Right cardiac atrium (tissue), 5 donors: ENCODE measurements around the gene PHACTR4. TPM values are rescaled to one million over a fixed set of nuclear protein-coding genes. Genes with fewer than 3 reads are reported as not detected.
"Not testable (repeated sequence)": the region's sequence is repeated elsewhere in the genome, so short reads cannot be mapped to it uniquely, and the experiment has no call there.

Experiments
- ATAC-seq, 2 donors: fragments of 200-7000 bp; cut with Tn5 transposase; one replicate each; pipeline versions ENCODE4 v1.8.0 to v1.9.1; 2020; ENCODE audit warnings: moderate library complexity in 2 of 2, mild to moderate bottlenecking in 1 of 2
- DNase-seq, 3 donors: peaks; one replicate each; pipeline ENCODE4 v3.0.0-alpha.2; 2020
- H3K27ac ChIP-seq: one replicate; pipeline ENCODE4 v1.5.1; 2013; ENCODE audit warnings: mild to moderate bottlenecking, low read length, control low read depth, moderate library complexity
- H3K27me3 ChIP-seq: one replicate; pipeline ENCODE4 v1.6.1; 2013; ENCODE audit not compliant: control insufficient read depth, insufficient read depth
- H3K4me1 ChIP-seq: one replicate; pipeline ENCODE4 v1.6.1; 2013; ENCODE audit warnings: low read length; ENCODE audit not compliant: control insufficient read depth, insufficient read depth
- H3K4me3 ChIP-seq: one replicate; pipeline ENCODE4 v1.5.1; 2013; ENCODE audit warnings: low read length, control low read depth
- H3K9me3 ChIP-seq: one replicate; pipeline ENCODE4 v1.6.1; 2013; ENCODE audit warnings: low read length; ENCODE audit not compliant: control insufficient read depth
- WGBS: extraction: QIAGEN DNeasy Blood & Tissue Kit; methylation state at CpG from one replicate; pipeline ENCODE4 v1.1.7; 2013; 5-methylcytosine and 5-hydroxymethylcytosine counted together
- intact Hi-C, 4 donors: fragments of 100-400 bp; cut with DNase I; formaldehyde crosslinking; loops; one replicate each; pipeline versions ENCODE4 v1.11.0 to v1.14.0; 2022 to 2023
- polyA plus RNA-seq: library from polyadenylated mRNA; stranded (reverse); fragments of 200-250 nt; gene quantifications from one replicate; pipeline ENCODE4 v1.2.3, GENCODE V29; 2013
- total RNA-seq, 4 donors: library from RNA; stranded (reverse); fragmentation: NEBNext Ultra II Directional; extraction: Animal tissue kit (Norgen Biotek cat#: 25700); gene quantifications; one replicate each; pipeline ENCODE4 v1.2.1, GENCODE V29; 2021
- donor health status: healthy with polysubstance abuse.
- donor health status: DM: no; HTN: yes; CAD: no.
- donor health status: DM: no; HTN: no; CAD: no.
- donor health status: DM: no; HTN: yes; CAD: no; lungs with severe emphysema.
- donor health status: DM: yes; HTN: yes; CAD: no.

PHACTR4 gene
- total and polyA plus RNA-seq, 5 donors = 15.9 to 27.4 (median 21.4) TPM

DNA sequence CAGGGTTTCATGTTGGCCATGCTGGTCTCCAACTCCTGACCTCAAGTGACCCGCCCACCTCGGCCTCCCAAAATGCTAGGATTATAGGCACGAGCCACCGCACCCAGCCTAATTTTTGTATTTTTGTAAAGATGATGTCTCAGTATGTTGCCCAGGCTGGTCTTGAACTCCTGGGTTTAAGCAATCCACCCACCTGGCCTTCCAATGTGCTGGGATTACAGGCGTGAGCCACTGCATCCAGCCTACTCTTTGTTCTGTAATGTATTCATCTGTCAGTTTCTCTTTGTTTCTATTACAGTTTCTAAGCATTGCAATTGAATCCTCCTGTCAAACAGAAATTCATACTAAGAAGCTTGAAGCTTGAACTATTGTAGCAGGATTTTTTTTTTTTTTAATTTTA is 81.5 kb downstream of the PHACTR4 start:
- Histone ChIP-seq H3K4me3 (no peak overlapping the region), H3K4me1 (peaks cover 2% of the 10 kb centered on the region), H3K27me3 (no peaks in the 10 kb centered on the region), H3K27ac (no peak overlapping the region), H3K9me3 (no peaks in the 10 kb centered on the region)
- intact Hi-C loops = no loop called here
- ATAC-seq (no peak), DNase-seq (no peak)
- 95% methylated on average over 5 of the region's 5 CpGs for WGBS

DNA sequence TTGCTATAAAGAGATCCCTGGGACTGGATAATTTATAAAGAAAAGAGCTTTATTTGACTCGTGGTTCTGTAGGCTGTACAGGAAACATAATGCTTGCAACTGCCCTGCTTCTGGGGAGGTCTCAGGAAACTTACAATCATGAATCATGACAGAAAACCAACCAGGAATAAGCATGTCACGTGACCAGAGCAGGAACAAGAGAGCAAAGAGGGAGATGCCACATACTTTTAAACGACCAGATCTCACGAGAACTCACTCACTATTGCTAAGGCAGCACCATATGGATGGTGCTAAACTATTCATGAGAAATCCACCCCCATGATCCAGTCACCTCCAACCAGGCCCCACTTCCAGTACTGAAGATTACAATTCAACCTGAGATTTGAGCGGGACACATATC is 86.5 kb downstream of the PHACTR4 start:
- Histone ChIP-seq H3K27ac (peak overlapping the region; percentile 75), H3K9me3 (no peaks in the 10 kb centered on the region), H3K4me1 (peaks cover 13% of the 10 kb centered on the region), H3K27me3 (no peaks in the 10 kb centered on the region), H3K4me3 (no peak overlapping the region)
- DNase-seq (no peak), ATAC-seq (peak in 1 of 2 donors; percentile 55)
- intact Hi-C loops = no loop called here
- 46% methylated on average over 5 of the region's 5 CpGs for WGBS

DNA sequence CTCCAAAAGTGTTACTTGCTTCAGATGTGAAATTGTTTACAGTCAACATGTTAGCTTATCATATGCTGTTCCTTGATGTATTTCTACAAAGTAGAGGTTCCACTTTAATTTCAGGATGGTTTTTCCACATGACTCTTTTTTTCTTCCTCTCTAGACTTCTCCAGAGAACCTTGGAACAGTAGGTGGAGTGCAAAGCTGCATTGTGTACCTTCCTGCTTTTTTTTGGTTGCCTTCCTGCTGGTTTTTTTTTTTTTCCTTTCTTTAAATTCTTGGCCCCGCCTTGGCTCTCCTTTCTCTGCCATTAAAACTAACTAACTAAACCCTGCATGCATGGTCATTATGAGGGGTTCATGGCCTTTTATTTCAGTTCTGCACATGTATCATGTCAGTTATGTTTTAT is 88.1 kb downstream of the PHACTR4 start:
- WGBS = 61% methylated on average over 1 of the region's 1 CpG
- H3K27me3 ChIP-seq = no peaks in the 10 kb centered on the region
- no peaks in the 10 kb centered on the region for H3K9me3 ChIP-seq
- intact Hi-C loops = no loop called here
- no peak overlapping the region for H3K27ac ChIP-seq
- ATAC-seq = peak in 1 of 2 donors; percentile 49
- H3K4me1 ChIP-seq = peaks cover 13% of the 10 kb centered on the region
- DNase-seq = no peak
- H3K4me3 ChIP-seq = no peak overlapping the region

DNA sequence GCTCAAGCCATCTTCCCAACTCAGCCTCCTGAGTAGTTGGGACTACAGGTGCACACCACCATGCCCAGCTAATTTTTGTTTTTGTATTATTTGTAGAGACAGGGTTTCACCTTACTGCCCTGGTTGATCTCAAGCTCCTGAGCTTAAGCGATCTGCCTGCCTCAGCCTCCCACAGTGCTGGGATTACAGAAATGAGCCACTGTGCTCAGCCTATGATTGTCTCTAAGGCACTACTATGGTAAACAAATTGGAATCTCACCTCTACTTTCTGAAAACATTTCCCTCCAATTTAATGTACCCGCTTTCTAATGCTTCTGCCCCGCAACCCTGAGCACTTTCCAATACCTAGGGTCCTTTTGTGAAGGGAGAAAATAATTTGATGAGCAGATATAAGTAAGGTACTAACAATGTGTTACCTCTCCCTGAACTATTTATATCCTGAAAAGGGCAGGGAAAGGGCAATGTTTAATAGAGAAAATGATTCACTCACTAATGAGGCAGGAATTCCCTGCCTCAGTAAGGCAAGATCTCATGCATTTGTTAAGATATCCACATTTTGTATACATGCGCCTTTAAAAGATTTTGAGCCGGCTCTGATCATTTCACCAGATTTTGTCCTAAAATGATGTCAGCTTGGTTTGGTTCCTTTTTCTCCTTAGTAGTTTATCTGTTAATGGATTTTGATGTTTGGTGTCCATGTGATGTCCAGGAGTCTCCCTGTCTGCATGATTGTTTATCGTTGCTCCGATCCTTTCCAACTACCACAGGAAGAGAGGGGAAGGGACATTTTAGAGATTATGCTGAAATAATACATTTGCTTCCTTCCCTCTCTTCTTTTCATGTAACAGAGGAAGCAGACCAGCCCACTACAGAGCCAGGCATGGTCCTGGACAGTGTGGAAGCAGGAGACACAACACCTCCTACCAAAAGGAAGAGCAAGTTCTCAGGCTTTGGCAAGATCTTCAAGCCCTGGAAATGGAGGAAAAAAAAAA is 89.0 kb downstream of the PHACTR4 start:
- H3K4me3 ChIP-seq = peak overlapping the region; percentile 2
- peak; percentile 71 to 74 for ATAC-seq
- H3K27ac ChIP-seq = peak overlapping the region; percentile 84
- intact Hi-C loops = no loop called here
- DNase-seq = no peak
- H3K9me3 ChIP-seq = no peaks in the 10 kb centered on the region
- peaks cover 13% of the 10 kb centered on the region for H3K4me1 ChIP-seq
- H3K27me3 ChIP-seq = no peaks in the 10 kb centered on the region
- 59% methylated on average over 7 of the region's 7 CpGs for WGBS

DNA sequence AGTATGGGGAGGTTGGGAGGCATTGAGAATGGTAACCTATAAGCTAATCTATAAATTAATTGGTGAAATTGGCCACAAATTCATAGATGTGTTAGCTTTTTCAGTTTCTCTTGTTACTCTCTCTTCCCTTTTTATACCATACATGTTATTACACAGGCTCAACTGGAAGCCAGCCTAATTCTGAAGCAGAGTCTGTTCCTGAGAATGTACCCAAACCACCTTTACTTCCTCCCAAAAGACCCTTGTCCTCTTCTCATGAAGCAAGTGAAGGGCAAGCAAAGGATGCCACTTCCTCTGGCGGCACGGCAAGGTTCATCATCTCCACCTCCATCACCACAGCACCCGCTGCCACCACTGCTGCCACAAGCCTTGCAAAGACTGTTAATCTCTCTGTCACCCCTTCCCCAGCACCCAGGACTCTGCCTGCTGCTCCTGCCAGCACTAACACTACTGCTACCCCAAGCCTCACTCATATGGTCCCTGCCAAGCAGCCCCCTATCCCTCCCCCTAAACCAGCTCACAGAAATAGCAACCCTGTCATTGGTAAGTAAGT is 96.8 kb downstream of the PHACTR4 start:
- H3K27me3 ChIP-seq = no peaks in the 10 kb centered on the region
- no peaks in the 10 kb centered on the region for H3K4me1 ChIP-seq
- DNase-seq (no peak), ATAC-seq (no peak)
- H3K9me3 ChIP-seq = no peaks in the 10 kb centered on the region
- intact Hi-C loops = loop anchor here in 1 of 4 donors (10.0 kb wide), 1 partner anchor 62 kb away; no protein-coding TSS in a partner anchor
- 95% methylated on average over 3 of the region's 3 CpGs for WGBS
- no peak overlapping the region for H3K4me3 ChIP-seq
- no peak overlapping the region for H3K27ac ChIP-seq

DNA sequence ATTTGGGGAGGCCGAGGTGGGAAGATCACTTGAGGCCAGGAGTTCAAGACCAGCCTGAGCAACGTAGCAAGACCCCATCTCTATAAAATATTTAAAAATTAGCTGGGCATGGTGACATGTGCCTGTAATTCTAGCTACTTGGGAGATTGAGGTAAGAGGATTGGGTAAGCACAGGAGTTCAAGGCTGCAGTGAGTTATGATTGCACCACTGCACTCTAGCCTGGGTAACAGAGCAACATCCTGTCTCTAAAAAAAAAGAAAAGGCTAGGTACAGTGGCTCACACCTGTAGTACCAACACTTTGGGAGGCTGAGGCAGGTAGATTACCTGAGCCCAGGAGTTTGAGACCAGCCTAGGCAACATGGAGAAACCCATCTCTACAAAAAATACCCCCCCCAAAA is 100.6 kb downstream of the PHACTR4 start:
- no peaks in the 10 kb centered on the region for H3K27me3 ChIP-seq
- ATAC-seq (no peak), DNase-seq (no peak)
- WGBS = 96% methylated on average over 2 of the region's 2 CpGs
- intact Hi-C loops = loop anchor here in 1 of 4 donors (10.0 kb wide), 1 partner anchor 65 kb away; no protein-coding TSS in a partner anchor
- no peaks in the 10 kb centered on the region for H3K9me3 ChIP-seq
- no peak overlapping the region for H3K4me3 ChIP-seq
- H3K4me1 ChIP-seq = no peaks in the 10 kb centered on the region
- H3K27ac ChIP-seq = no peak overlapping the region

DNA sequence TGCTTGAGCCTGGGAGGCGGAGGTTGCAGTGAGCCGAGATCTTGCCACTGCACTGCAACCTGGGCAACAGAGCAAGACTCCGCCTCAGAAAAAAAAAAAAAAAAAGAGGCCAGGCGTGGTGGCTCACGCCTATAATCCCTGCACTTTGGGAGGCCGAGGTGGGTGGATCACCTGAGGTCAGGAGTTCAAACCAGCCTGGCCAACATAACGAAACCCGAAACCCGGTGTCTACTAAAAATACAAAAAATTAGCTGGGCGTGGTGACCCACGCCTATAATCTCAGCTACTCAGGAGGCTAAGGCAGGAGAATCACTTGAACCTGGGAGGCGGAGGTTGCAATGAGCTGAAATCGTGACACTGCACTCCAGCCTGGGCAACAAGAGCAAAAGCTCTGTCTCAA is 110.0 kb downstream of the PHACTR4 start:
- not testable (repeated sequence) for DNase-seq, H3K9me3 ChIP-seq, H3K4me3 ChIP-seq, H3K4me1 ChIP-seq, H3K27me3 ChIP-seq, ATAC-seq, H3K27ac ChIP-seq
- intact Hi-C loops = loop anchor here in 1 of 4 donors (10.0 kb wide), 1 partner anchor 75 kb away; no protein-coding TSS in a partner anchor
- 93% methylated on average over 13 of the region's 13 CpGs for WGBS

DNA sequence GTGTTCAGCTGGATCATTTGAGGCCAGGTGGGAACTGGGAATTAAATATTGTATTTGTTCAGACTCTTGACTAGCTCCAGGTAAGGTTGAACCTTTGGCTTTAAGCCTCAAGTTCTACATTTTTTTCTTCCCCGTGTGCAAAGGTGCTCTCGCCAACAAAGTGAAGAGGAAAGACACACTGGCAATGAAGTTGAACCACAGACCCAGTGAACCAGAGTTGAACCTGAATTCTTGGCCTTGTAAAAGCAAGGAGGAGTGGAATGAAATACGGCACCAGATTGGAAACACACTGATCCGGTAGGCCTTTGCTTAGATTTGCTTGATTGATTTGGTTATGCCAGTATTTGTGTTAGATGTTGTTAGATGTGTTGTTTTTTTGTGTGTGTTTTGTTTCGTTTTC is 110.8 kb downstream of the PHACTR4 start:
- no peak overlapping the region for H3K4me3 ChIP-seq
- no peaks in the 10 kb centered on the region for H3K4me1 ChIP-seq
- 91% methylated on average over 5 of the region's 5 CpGs for WGBS
- no peak for DNase-seq
- intact Hi-C loops = no loop called here
- ATAC-seq = no peak
- no peaks in the 10 kb centered on the region for H3K27me3 ChIP-seq
- H3K9me3 ChIP-seq = no peaks in the 10 kb centered on the region
- no peak overlapping the region for H3K27ac ChIP-seq

DNA sequence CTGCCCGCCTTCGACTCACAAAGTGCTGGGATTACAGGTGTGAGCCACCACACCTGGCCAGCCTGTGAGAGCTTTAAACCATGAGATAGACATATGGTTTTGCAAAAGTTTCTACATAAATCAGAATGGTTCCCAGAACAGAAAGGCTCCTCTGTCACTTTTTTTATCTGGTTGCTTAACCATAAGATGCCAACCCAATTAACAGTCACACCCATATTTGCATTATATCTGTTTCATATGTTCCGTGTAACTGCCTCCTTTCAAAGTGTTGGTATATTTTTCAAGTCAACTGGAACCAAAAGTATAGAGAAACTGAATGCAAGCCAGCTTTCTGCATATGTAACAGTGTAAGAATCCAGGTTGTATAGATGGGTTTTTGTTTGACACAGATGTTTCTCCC is 112.6 kb downstream of the PHACTR4 start:
- intact Hi-C loops = no loop called here
- ATAC-seq = no peak
- H3K4me3 ChIP-seq = no peak overlapping the region
- WGBS = 91% methylated on average over 3 of the region's 3 CpGs
- DNase-seq = no peak
- H3K9me3 ChIP-seq = no peaks in the 10 kb centered on the region
- H3K27ac ChIP-seq = no peak overlapping the region
- no peaks in the 10 kb centered on the region for H3K4me1 ChIP-seq
- H3K27me3 ChIP-seq = no peaks in the 10 kb centered on the region

DNA sequence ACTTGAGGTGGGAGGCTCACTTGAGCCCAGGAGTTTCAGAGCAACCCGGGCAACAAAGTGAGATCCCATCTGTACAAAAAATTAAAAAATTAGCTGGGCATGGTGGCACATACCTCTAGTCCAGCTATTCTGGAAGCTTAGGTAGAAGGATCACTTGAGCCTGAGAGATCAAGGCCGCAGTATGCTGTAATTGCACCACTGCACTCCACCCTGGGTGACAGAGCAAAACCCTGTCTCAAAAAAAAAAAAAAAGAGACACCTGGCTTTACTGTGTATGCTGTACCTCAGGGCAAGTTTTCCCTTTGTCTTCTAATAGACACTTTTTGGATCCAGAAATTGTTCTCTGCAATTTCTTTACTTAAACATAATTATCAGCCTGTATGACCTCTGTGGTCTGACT is 113.2 kb downstream of the PHACTR4 start:
- Histone ChIP-seq H3K4me1 (no peaks in the 10 kb centered on the region), H3K9me3 (no peaks in the 10 kb centered on the region), H3K27me3 (no peaks in the 10 kb centered on the region), H3K27ac (no peak overlapping the region), H3K4me3 (no peak overlapping the region)
- no peak for ATAC-seq
- DNase-seq = no peak
- 98% methylated on average over 2 of the region's 2 CpGs for WGBS
- intact Hi-C loops = no loop called here

DNA sequence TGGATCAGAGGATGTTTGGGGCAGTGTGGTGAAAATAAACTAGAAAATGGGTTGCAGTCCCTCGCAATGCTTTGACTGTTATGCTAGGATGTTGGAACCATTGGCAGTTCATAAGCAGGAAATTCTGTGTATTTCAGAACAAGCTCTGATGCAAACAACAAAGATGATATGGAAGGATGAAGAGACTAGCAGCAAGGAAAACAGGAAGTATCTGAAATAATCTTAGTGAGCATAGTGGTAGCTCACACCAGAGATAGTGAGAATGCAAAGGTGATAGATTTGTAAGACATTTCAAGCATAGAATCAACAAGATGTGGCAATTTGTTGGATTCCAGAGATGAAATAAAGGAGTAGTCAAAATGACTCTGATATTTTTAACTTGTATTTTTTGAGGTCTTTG is 125.2 kb downstream of the PHACTR4 start:
- no peak overlapping the region for H3K4me3 ChIP-seq
- ATAC-seq = no peak
- 92% methylated on average over 1 of the region's 1 CpG for WGBS
- H3K27ac ChIP-seq = no peak overlapping the region
- H3K9me3 ChIP-seq = no peaks in the 10 kb centered on the region
- no peak for DNase-seq
- intact Hi-C loops = no loop called here
- H3K27me3 ChIP-seq = no peaks in the 10 kb centered on the region
- H3K4me1 ChIP-seq = no peaks in the 10 kb centered on the region
